GM19395 (cell line): Measurements from ENCODE around the gene WDR48.

ENCODE experiments used
- ATAC-seq: cut with Tn5 transposase; IDR thresholded peaks from one replicate; pipeline ENCODE4 v1.9.1; 2021; ENCODE audit warnings: mild to moderate bottlenecking, moderate library complexity; ENCODE audit not compliant: unreplicated experiment

WDR48 gene

GRCh38 chr3:39137435-39137936 lies 85.7 kb downstream of the WDR48 start:
- ATAC-seq: no peak

- ATAC-seq: no peak
Measured at GRCh38 chr3:39137991-39138803, 86.4 kb downstream of the WDR48 start.

GRCh38 chr3:39138804-39139415 lies 87.1 kb downstream of the WDR48 start:
- ATAC-seq: no peak

- no peak for ATAC-seq
Measured at GRCh38 chr3:39139442-39139841, 87.6 kb downstream of the WDR48 start.

- no peak for ATAC-seq
Measured at GRCh38 chr3:39140341-39140971, 88.6 kb downstream of the WDR48 start.

GRCh38 chr3:39141171-39141995 lies 89.6 kb downstream of the WDR48 start:
- no peak for ATAC-seq

GRCh38 chr3:39142067-39142466 lies 90.3 kb downstream of the WDR48 start:
- no peak for ATAC-seq

- no peak for ATAC-seq
Measured at GRCh38 chr3:39143051-39143885, 91.5 kb downstream of the WDR48 start.

GRCh38 chr3:39144095-39144747 lies 92.4 kb downstream of the WDR48 start:
- ATAC-seq: no peak

GRCh38 chr3:39144748-39145380 lies 93.0 kb downstream of the WDR48 start:
- ATAC-seq: no peak

- no peak for ATAC-seq
Measured at GRCh38 chr3:39146083-39146501, 94.3 kb downstream of the WDR48 start.
